NOMO-1 (cell line): ENCODE results near the gene LCLAT1.
A peak's percentile ranks its signal among the peaks of the same experiment; 100 is the strongest.
"Not testable (repeated sequence)": the region's sequence is repeated elsewhere in the genome, so short reads cannot be mapped to it uniquely, and the experiment has no call there.

ENCODE experiments used
- DNase-seq, 2 experiments: peaks; one replicate each; lab custom pipeline; 2025; ENCODE audit not compliant: unreplicated experiment in 2 of 2; lab: John Stamatoyannopoulos, UW

The LCLAT1 gene

GRCh38 chr2:30629866-30630265 is 182.8 kb downstream of the LCLAT1 start:
- no peak for DNase-seq

DNA sequence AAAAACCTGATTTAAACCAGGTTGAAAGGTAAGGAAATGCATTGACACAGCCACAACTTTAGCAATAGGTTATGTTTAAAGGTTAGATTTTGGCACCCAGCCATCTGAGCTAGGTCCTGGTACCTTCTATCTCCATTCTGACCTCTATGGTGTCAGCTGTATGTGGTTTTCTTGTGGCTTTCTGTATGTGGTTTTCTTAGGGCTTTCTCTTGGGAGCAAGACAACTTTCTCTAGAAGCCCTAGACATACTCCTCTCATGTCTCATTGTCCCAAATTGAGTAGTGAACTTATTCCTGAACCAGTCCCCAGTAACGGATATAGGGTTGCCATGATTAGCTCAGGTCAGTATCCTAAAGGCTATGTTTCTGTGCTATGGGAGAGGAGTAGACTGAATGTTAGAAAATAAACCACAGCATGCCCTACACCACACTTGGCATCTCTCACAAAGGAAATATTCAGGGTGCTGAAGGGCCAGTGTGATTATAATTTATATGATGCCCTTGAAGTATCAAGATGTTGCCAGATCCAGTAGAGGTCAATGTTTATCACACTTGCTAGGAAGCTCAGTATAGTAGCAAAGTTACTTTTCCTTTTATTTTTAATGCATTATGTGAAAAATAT is 184.1 kb downstream of the LCLAT1 start:
- peak in 1 of 2 experiments; percentile 20 for DNase-seq

DNA sequence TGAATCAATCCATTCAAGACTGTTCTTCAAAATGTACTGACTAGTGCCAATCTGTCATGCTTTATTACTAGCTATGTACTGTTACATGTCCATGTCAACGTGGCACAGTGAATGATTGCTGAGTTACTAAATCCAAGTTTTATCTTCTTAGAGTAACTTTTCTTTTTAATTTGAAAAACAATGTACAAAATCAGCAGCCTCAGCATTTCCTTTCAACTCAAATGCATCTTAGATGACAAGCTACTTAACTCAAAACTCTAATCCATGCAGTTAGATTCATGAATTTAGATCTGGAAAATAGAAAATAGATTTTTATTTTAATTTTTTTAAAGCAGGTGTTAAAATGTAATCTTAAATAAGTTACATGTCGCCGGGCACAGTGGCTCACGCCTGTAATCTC is 186.0 kb downstream of the LCLAT1 start:
- no peak for DNase-seq

GRCh38 chr2:30636311-30636710 is 189.3 kb downstream of the LCLAT1 start:
- DNase-seq, result peak; percentile 64 to 81

DNA sequence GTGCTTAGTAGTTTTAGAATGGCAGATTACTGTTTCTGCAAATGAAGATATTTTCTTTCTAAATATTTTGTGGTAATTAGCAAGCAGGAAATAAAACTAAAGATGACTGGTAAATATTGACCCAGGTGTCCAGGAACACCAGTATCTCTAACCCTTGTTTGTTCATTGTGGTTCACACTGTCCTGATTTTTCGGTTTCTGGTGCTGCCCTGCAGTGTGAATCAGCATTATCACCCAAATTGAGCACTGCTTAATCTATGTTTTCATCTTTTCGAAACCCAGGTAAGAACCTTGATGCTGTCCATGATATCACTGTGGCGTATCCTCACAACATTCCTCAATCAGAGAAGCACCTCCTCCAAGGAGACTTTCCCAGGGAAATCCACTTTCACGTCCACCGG is 192.8 kb downstream of the LCLAT1 start:
- DNase-seq, result no peak

DNA sequence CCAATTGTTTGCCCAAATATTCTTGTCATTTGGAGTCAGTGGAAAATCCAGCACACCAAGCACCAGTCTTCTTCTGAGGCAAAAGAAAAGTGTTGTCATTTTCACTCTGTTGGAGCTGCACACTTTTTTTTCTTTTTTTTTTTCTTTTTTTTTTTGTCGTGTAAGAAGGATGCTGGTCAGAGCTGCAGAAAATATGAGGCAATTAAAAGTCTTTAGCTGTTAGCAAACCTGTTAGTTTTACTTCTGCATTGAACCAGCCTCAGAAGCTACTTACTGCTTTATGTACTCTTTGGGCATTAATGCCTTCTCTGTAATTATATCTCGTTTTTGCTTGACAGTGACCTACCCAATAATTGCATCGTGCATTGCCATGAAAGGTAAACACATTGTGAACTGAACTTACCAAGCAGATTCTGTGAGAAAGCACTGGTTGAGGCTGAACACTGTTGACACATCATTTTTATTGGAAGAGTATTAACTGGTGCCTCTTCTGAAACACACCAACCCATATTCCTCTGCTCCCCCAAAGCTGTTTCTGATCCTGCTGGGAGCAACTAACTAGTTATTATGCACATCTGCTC is 194.8 kb downstream of the LCLAT1 start:
- DNase-seq, result peak; percentile 63 to 92

GRCh38 chr2:30643013-30643412 is 196.0 kb downstream of the LCLAT1 start:
- not testable (repeated sequence) for DNase-seq

DNA sequence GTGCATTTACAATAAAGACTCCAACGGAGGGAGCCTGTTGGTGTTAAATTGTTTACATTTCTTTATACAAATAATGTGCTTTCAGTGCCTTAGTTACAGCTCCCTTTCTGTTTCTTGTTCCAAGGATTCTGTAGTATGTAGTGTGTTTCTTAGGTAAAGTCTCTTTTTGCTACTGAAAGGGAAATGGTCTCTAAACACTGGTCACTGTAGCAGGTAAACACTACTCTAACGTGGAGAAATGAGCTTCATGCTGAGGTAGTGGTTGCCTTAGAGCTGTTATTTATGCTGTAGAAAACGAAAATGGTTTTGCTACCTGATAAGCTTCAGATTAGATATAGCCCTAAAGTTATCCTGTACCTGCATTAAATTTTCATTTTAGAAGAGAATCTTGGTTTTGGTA is 196.6 kb downstream of the LCLAT1 start:
- no peak for DNase-seq

GRCh38 chr2:30645081-30645744 is 198.2 kb downstream of the LCLAT1 start:
- DNase-seq, result no peak

DNA sequence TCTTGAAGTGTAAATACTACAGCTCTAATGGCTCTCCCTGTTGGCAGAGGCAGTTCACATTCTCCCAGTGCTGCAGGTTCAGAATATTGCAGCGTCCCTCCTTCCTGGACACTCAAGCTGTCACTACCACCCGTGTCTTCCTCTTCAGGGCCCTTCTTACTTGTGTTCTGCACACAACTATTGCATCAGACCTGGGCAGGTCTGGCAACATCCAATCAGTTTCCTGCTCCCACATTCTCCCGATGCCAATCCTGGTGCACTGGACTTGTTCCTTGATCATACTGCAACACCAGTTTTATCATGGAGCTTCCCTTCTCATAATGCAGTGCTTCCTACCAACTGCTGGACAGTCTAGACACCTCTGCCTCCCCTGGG is 198.7 kb downstream of the LCLAT1 start:
- no peak for DNase-seq

DNA sequence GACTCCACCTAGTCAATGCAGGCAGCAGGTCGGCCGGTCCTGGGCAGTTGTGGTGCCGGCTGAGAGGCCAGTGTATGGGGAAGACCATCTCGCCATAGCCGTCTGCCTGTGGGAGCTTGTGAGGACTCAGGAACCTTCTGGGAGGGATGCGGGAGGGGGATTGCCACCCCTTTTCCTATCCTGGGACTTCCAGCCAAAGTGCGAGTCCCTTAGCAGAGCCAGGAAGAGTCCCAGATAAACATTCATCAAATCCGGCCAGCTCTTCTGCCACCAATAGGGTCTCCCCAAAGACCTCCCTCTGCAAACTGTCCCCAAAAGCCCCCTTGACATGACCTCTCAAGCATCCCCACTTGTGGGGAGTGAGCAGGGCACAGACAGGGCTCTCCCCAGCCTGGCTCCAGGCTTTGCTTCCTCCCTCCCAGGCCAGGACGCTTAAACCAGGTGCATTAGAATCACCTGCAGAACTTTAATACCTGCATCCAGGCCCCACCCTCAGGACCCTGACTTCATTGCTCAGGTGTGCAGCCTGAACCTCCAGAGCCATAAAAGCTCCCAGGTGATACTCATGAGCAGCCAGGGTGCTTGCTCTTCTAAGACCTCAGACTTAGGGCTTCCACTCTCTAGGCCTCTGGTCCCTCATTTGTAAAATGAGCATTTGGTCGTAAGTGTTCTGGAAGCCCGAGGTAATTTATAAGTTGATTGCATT is 200.9 kb downstream of the LCLAT1 start:
- no peak for DNase-seq

- DNase-seq, result no peak
Measured at GRCh38 chr2:30649278-30649677, 202.2 kb downstream of the LCLAT1 start.

- no peak for DNase-seq
Measured at GRCh38 chr2:30649828-30650227, 202.8 kb downstream of the LCLAT1 start.

DNA sequence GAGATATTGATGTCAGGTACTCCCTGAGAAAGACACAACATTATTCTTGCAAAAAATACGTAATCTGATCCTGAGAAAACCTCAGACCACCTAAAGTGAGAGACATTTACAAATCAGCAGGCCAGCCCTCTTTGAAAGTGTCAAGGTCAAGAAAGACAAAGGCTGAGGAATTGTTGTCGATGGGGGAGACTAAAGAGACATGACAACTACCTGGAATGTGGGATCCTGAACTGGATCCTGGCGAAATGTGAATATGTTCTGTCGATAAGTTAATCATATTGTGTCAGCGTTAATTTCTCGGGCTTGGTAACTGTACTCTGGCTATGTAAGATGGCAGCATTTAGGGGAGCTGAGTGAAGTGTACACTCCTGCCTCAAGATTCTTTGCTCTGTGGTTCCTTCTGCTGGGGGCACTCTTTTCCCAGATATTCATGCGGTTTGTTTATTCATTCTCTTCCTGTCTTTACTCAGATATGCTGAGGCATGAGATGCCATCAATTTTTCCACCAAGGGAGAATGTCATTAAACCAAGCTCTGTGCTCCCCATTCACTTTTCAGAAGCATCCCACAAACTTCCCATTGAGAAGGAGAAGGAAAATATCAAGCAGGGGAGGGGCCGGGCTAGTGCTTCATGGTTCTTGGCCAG is 205.3 kb downstream of the LCLAT1 start:
- no peak for DNase-seq

- DNase-seq, result no peak
Measured at GRCh38 chr2:30653847-30654246, 206.8 kb downstream of the LCLAT1 start.

DNA sequence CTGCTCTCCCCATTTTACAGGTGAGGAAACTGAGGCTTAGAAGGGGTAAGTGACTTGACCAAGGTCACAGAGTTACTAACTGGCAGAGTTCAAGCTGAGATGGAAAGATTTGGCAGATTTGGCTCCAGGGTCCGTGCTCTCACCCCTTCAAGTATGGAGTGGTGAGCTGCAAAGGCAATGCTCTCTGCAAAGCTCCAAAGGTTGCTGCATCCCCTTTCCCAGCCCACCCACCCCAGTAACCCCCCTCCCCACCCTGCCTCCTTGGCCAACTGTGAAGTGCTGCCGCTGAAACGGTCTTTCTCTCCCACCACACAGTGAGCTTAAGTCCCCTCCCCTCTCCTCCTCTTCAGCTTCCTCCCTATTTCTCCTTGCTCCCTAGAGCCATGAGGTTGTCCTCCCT is 207.4 kb downstream of the LCLAT1 start:
- DNase-seq, result no peak

DNA sequence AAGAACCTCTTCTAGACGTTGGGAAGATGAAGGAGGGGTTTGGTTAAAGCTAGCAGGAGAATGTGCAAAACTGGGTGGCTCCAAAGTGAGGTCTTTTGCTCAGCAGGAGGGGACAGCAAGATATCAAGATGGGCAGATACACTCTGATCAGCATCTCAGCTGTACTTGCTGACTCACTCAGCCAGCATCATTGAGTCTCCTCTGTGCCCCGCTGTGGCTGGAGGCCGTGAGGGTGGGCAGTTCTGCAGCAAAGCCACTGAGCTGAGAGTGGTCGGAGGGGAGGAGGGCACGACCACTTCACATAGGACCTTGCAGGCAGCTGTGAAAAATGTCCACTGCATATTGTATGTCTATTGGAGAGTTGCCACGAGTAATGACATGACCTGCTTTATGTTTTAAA is 208.2 kb downstream of the LCLAT1 start:
- DNase-seq, result no peak

- DNase-seq, result no peak
Measured at GRCh38 chr2:30655660-30656059, 208.6 kb downstream of the LCLAT1 start.

DNA sequence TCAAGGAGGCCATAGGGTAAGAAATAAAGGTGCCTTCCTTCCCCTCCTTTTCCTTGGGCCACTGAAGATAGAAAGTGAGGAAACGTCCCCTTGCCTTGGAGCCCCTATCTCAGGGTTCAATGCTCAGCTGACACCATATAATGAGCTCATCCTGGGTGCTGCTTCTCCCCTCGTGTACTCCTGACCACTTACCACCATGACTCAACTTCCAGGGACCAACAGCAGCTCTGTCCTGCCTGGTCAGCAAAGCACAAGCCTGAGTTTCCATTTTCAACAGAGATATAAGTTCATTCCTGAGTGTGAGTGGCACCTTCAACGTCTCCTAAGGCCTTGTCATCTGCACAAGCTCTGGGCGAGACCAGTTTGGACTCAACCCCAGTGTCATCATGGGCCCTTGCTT is 209.0 kb downstream of the LCLAT1 start:
- DNase-seq, result no peak

- no peak for DNase-seq
Measured at GRCh38 chr2:30661173-30662107, 214.4 kb downstream of the LCLAT1 start.
